HG03432 (cell line): ENCODE results near the gene FOXP1.

Source experiments
- ATAC-seq: cut with Tn5 transposase; IDR thresholded peaks from one replicate; pipeline ENCODE4 v1.9.1; 2021; ENCODE audit warnings: mild to moderate bottlenecking, moderate library complexity; ENCODE audit not compliant: unreplicated experiment

Gene FOXP1

GRCh38 chr3:71587958-71588357 is 4.4 kb upstream of the FOXP1 start:
- no peak for ATAC-seq

GRCh38 chr3:71586810-71587242 is 3.3 kb upstream of the FOXP1 start:
- no peak for ATAC-seq

GRCh38 chr3:71585887-71586809 is 2.6 kb upstream of the FOXP1 start:
- ATAC-seq: no peak

GRCh38 chr3:71585131-71585530 is 1.6 kb upstream of the FOXP1 start:
- no peak for ATAC-seq

- ATAC-seq: no peak
These were observed 975 bp upstream of the FOXP1 start for GRCh38 chr3:71584394-71585011.

GRCh38 chr3:71582612-71583565 is 639 bp downstream of the FOXP1 start:
- ATAC-seq: peak; percentile 38

- no peak for ATAC-seq
These were observed 1.4 kb downstream of the FOXP1 start for GRCh38 chr3:71582036-71582611.

- no peak for ATAC-seq
These were observed 2.0 kb downstream of the FOXP1 start for GRCh38 chr3:71581457-71582035.

- no peak for ATAC-seq
These were observed 2.7 kb downstream of the FOXP1 start for GRCh38 chr3:71580636-71581456.

- no peak for ATAC-seq
These were observed 3.6 kb downstream of the FOXP1 start for GRCh38 chr3:71579935-71580406.

- no peak for ATAC-seq
These were observed 4.1 kb downstream of the FOXP1 start for GRCh38 chr3:71579326-71579934.

- ATAC-seq: no peak
These were observed 5.3 kb downstream of the FOXP1 start for GRCh38 chr3:71578054-71578751.

- ATAC-seq: no peak
These were observed 6.5 kb downstream of the FOXP1 start for GRCh38 chr3:71577011-71577410.

GRCh38 chr3:71575433-71575832 is 8.1 kb downstream of the FOXP1 start:
- ATAC-seq: no peak

GRCh38 chr3:71573181-71573580 is 10.3 kb downstream of the FOXP1 start:
- no peak for ATAC-seq

GRCh38 chr3:71570546-71570945 is 13.0 kb downstream of the FOXP1 start:
- no peak for ATAC-seq

GRCh38 chr3:71568207-71568606 is 15.3 kb downstream of the FOXP1 start:
- ATAC-seq: peak; percentile 32

GRCh38 chr3:71566776-71567175 is 16.8 kb downstream of the FOXP1 start:
- no peak for ATAC-seq
